ENCODE results near the gene NOVA2. TPM values are rescaled to one million over a fixed set of nuclear protein-coding genes. Genes with fewer than 3 reads are reported as not detected.

NOVA2 gene
- total and polyA plus RNA-seq, 10 donors: 0.42 to 12.5 (median 3.7) TPM

- no peak overlapping the region for H3K27ac ChIP-seq
- no peaks in the 10 kb centered on the region for H3K9me3 ChIP-seq
- peaks cover 0 to 19% (median 0%) of the 10 kb centered on the region in 7 donors for H3K27me3 ChIP-seq (replicated peaks in 1 of 7)
- H3K36me3 ChIP-seq: peaks cover 0 to 35% (median 6%) of the 10 kb centered on the region in 6 donors
- intact Hi-C loops (cut with DNase I; ENCODE audit: low total_unique reads): no loop called here
- TF ChIP-seq CTCF (IDR thresholded peaks at IDR 0.05 in 8 of 11, conservative IDR thresholded peaks at IDR 0.05 in 3 of 11): no peak
- peak overlapping the region in 4 of 8 donors; percentile 8 to 59 (median 25) for H3K4me3 ChIP-seq
- 4 to 7% (median 5%) methylated on average over 26 to 34 of the region's 34 CpGs for WGBS, 5 donors
- H3K4me1 ChIP-seq: peaks cover 6 to 40% (median 28%) of the 10 kb centered on the region in 6 donors
- DNase-seq: peak; percentile 83
These were observed 27.0 kb upstream of the NOVA2 start for GRCh38 chr19:46000491-46001246.

GRCh38 chr19:45999653-46000121, 26.0 kb upstream of the NOVA2 start:
- Histone ChIP-seq H3K4me1 (peaks cover 7 to 46% (median 31%) of the 10 kb centered on the region in 6 donors), H3K27me3 (replicated peaks in 1 of 7) (peaks cover 0 to 19% (median 0%) of the 10 kb centered on the region in 7 donors), H3K36me3 (peaks cover 0 to 35% (median 6%) of the 10 kb centered on the region in 6 donors), H3K9me3 (no peaks in the 10 kb centered on the region), H3K4me3 (peak overlapping the region in 1 of 8 donors; percentile 59), H3K27ac (no peak overlapping the region)
- intact Hi-C loops (cut with DNase I; ENCODE audit: low total_unique reads): no loop called here
- no peak for DNase-seq
- no peak for TF ChIP-seq POLR2A (IDR thresholded peaks at IDR 0.05)
- no peak for TF ChIP-seq CTCF (IDR thresholded peaks at IDR 0.05 in 8 of 11, conservative IDR thresholded peaks at IDR 0.05 in 3 of 11)
- TF ChIP-seq POLR2AphosphoS5 (IDR thresholded peaks at IDR 0.05): no peak
- 20 to 34% (median 25%) methylated on average over 14 of the region's 14 CpGs for WGBS, 5 donors

GRCh38 chr19:45998834-45999233, 25.2 kb upstream of the NOVA2 start:
- WGBS, 5 donors: 86 to 93% (median 89%) methylated on average over 4 of the region's 4 CpGs
- DNase-seq: no peak
- H3K9me3 ChIP-seq: no peaks in the 10 kb centered on the region
- no peak overlapping the region for H3K27ac ChIP-seq
- TF ChIP-seq CTCF (IDR thresholded peaks at IDR 0.05 in 8 of 11, conservative IDR thresholded peaks at IDR 0.05 in 3 of 11): no peak
- TF ChIP-seq POLR2AphosphoS5 (IDR thresholded peaks at IDR 0.05): no peak
- TF ChIP-seq POLR2A (IDR thresholded peaks at IDR 0.05): no peak
- no peak overlapping the region for H3K4me3 ChIP-seq
- peaks cover 0 to 29% (median 6%) of the 10 kb centered on the region in 6 donors for H3K36me3 ChIP-seq
- intact Hi-C loops (cut with DNase I; ENCODE audit: low total_unique reads): no loop called here
- peaks cover 0 to 19% (median 0%) of the 10 kb centered on the region in 7 donors for H3K27me3 ChIP-seq (replicated peaks in 1 of 7)
- H3K4me1 ChIP-seq: peaks cover 11 to 50% (median 38%) of the 10 kb centered on the region in 6 donors

- no peak for TF ChIP-seq POLR2AphosphoS5 (IDR thresholded peaks at IDR 0.05)
- TF ChIP-seq CTCF (IDR thresholded peaks at IDR 0.05 in 8 of 11, conservative IDR thresholded peaks at IDR 0.05 in 3 of 11): no peak
- TF ChIP-seq POLR2A (IDR thresholded peaks at IDR 0.05): no peak
- H3K4me3 ChIP-seq: no peak overlapping the region
- H3K36me3 ChIP-seq: peaks cover 0 to 17% (median 0%) of the 10 kb centered on the region in 6 donors
- peaks cover 11 to 50% (median 38%) of the 10 kb centered on the region in 6 donors for H3K4me1 ChIP-seq
- 79 to 91% (median 82%) methylated on average over 8 of the region's 8 CpGs for WGBS, 5 donors
- H3K9me3 ChIP-seq: no peaks in the 10 kb centered on the region
- no peak overlapping the region for H3K27ac ChIP-seq
- DNase-seq: no peak
- H3K27me3 ChIP-seq (replicated peaks in 1 of 7): peaks cover 0 to 19% (median 0%) of the 10 kb centered on the region in 7 donors
- intact Hi-C loops (cut with DNase I; ENCODE audit: low total_unique reads): no loop called here
These were observed 23.3 kb upstream of the NOVA2 start for GRCh38 chr19:45996933-45997332.
